ENCODE data around the gene CIRBP. TPM values are rescaled to one million over a fixed set of nuclear protein-coding genes. Genes with fewer than 3 reads are reported as not detected.

CIRBP gene
- total and polyA plus RNA-seq, 4 donors: 41.1 to 135 (median 96.9) TPM

- TF ChIP-seq FOXA2 (IDR thresholded peaks at IDR 0.05) (no peak), MAX (IDR thresholded peaks at IDR 0.05) (no peak), JUND (IDR thresholded peaks at IDR 0.05) (no peak)
Measured at GRCh38 chr19:1231729-1232637, 37.1 kb upstream of the CIRBP start (continued).

GRCh38 chr19:1232652-1233072 is 36.5 kb upstream of the CIRBP start:
- Histone ChIP-seq H3K27me3 (ENCODE audit: control insufficient read depth in 4 of 4, insufficient read depth in 4 of 4, low read length in 3 of 4) (no peaks in the 10 kb centered on the region), H3K36me3 (ENCODE audit: control insufficient read depth in 4 of 4, insufficient read depth in 3 of 4, low read depth in 1 of 4, low read length in 3 of 4) (peaks cover 0 to 3% (median 0%) of the 10 kb centered on the region in 4 donors), H3K27ac (ENCODE audit: low read depth in 1 of 2, low read length in 2 of 2) (peak overlapping the region; percentile 14 to 25), H3K4me3 (ENCODE audit: low read depth in 1 of 3, low read length in 3 of 3) (no peak overlapping the region), H3K4me1 (ENCODE audit: control insufficient read depth in 4 of 4, insufficient read depth in 4 of 4, low read length in 3 of 4) (peaks cover 0 to 13% (median 6%) of the 10 kb centered on the region in 4 donors), H3K9me3 (ENCODE audit: control insufficient read depth in 4 of 4, low read length in 3 of 4) (no peaks in the 10 kb centered on the region), H3K9ac (ENCODE audit: low read depth in 1 of 2, low read length in 2 of 2) (no peak overlapping the region)
- DNase-seq (ENCODE audit: low spot score): no peak
- TF ChIP-seq NR2F2 (IDR thresholded peaks at IDR 0.05): peak; percentile 79
- no peak for TF ChIP-seq TAF1 (conservative IDR thresholded peaks at IDR 0.05)
- peak in 1 of 2 donors; percentile 16 for TF ChIP-seq RXRA (IDR thresholded peaks at IDR 0.05)
- 45% methylated on average over 15 of the region's 15 CpGs for WGBS

GRCh38 chr19:1233115-1233667 is 35.9 kb upstream of the CIRBP start:
- Histone ChIP-seq H3K9ac (ENCODE audit: low read depth in 1 of 2, low read length in 2 of 2) (no peak overlapping the region), H3K4me1 (ENCODE audit: control insufficient read depth in 4 of 4, insufficient read depth in 4 of 4, low read length in 3 of 4) (peaks cover 0 to 15% (median 7%) of the 10 kb centered on the region in 4 donors), H3K27ac (ENCODE audit: low read depth in 1 of 2, low read length in 2 of 2) (peak overlapping the region in 1 of 2 donors; percentile 14), H3K4me3 (ENCODE audit: low read depth in 1 of 3, low read length in 3 of 3) (no peak overlapping the region), H3K27me3 (ENCODE audit: control insufficient read depth in 4 of 4, insufficient read depth in 4 of 4, low read length in 3 of 4) (no peaks in the 10 kb centered on the region), H3K9me3 (ENCODE audit: control insufficient read depth in 4 of 4, low read length in 3 of 4) (no peaks in the 10 kb centered on the region), H3K36me3 (ENCODE audit: control insufficient read depth in 4 of 4, insufficient read depth in 3 of 4, low read depth in 1 of 4, low read length in 3 of 4) (peaks cover 0 to 2% (median 0%) of the 10 kb centered on the region in 4 donors)
- TF ChIP-seq JUND (IDR thresholded peaks at IDR 0.05) (no peak), SP1 (IDR thresholded peaks at IDR 0.05) (no peak), MAX (IDR thresholded peaks at IDR 0.05) (no peak), RXRA (IDR thresholded peaks at IDR 0.05) (no peak), GABPA (IDR thresholded peaks at IDR 0.05 in 1 of 2, conservative IDR thresholded peaks at IDR 0.05 in 1 of 2) (no peak), REST (IDR thresholded peaks at IDR 0.05) (no peak), ATF3 (IDR thresholded peaks at IDR 0.05) (no peak), NR2F2 (IDR thresholded peaks at IDR 0.05) (no peak), ZBTB33 (IDR thresholded peaks at IDR 0.05) (no peak), TAF1 (conservative IDR thresholded peaks at IDR 0.05) (no peak), HNF4G (IDR thresholded peaks at IDR 0.05) (no peak)
- DNase-seq (ENCODE audit: low spot score): no peak
- WGBS: 88% methylated on average over 24 of the region's 24 CpGs

Measured in liver (tissue), 9 donors.